Epithelial cell of esophagus (primary cell): Measurements from ENCODE around the gene NCKAP5L.
A peak's percentile ranks its signal among the peaks of the same experiment; 100 is the strongest.

Experiments
- DNase-seq: peaks from one replicate; pipeline ENCODE4 v3.0.0; 2010; ENCODE audit warnings: low read depth
- H3K4me3 ChIP-seq: 2 replicates; pipeline ENCODE4 v1.5.1; 2011; ENCODE audit warnings: mild to moderate bottlenecking, low read length, control low read depth
- TF ChIP-seq, protein P1 (sequence below): IDR thresholded peaks from 2 replicates; pipeline ENCODE4 v1.5.1; 2011; ENCODE audit warnings: low read depth, mild to moderate bottlenecking, low read length, control low read depth, inconsistent platforms; ENCODE audit not compliant: insufficient read depth; ENCODE audit errors: missing control alignments

NCKAP5L gene

DNA sequence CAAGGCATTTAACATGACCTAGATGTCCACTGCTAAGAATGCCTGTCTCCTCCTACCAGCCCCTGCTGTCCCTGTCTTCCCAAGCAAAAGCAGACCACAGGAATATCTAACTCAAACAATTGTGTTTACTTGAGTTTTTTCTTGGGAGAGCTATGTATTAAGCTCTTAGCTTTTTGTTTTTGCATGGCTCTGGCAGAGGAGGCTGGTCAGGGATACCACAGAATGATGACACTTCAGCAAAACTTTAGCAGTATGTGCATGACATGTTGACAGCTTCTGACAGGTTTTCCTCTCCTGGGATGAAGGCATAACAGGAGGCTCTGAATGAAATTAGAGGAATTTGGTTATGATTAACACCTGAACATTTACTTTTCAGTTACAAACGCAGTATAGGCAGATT, 79.9 kb downstream of the NCKAP5L start:
- TF ChIP-seq, protein P1, sequence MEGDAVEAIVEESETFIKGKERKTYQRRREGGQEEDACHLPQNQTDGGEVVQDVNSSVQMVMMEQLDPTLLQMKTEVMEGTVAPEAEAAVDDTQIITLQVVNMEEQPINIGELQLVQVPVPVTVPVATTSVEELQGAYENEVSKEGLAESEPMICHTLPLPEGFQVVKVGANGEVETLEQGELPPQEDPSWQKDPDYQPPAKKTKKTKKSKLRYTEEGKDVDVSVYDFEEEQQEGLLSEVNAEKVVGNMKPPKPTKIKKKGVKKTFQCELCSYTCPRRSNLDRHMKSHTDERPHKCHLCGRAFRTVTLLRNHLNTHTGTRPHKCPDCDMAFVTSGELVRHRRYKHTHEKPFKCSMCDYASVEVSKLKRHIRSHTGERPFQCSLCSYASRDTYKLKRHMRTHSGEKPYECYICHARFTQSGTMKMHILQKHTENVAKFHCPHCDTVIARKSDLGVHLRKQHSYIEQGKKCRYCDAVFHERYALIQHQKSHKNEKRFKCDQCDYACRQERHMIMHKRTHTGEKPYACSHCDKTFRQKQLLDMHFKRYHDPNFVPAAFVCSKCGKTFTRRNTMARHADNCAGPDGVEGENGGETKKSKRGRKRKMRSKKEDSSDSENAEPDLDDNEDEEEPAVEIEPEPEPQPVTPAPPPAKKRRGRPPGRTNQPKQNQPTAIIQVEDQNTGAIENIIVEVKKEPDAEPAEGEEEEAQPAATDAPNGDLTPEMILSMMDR: no peak
- H3K4me3 ChIP-seq: no peak overlapping the region
- DNase-seq: peak; percentile 20

DNA sequence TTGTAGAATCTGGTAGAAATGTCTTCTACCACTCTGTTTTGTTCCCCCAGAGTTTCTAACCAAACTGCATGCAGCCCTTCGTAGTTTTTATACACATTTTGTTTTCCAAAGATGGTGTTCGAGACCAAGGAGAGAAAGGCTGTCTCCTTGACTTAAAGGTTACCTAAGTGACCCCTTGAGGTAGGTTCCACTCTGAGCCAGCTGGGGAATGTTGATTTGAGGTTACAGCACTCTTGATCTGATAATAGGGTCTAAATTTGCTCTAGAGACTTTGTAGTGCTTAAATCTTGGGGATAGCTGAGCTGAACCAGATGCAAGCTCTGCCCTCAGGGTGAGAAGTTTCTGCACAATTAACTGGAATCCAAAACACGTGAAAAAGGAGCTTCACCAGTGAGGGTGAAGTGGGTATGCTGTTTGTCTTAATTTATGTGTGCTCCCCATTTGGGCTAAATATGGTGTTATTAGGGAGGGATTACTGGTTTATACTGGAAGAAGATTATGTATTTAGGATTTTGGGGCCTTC, 83.8 kb downstream of the NCKAP5L start:
- no peak for DNase-seq
- H3K4me3 ChIP-seq: no peak overlapping the region
- TF ChIP-seq, protein P1: no peak

DNA sequence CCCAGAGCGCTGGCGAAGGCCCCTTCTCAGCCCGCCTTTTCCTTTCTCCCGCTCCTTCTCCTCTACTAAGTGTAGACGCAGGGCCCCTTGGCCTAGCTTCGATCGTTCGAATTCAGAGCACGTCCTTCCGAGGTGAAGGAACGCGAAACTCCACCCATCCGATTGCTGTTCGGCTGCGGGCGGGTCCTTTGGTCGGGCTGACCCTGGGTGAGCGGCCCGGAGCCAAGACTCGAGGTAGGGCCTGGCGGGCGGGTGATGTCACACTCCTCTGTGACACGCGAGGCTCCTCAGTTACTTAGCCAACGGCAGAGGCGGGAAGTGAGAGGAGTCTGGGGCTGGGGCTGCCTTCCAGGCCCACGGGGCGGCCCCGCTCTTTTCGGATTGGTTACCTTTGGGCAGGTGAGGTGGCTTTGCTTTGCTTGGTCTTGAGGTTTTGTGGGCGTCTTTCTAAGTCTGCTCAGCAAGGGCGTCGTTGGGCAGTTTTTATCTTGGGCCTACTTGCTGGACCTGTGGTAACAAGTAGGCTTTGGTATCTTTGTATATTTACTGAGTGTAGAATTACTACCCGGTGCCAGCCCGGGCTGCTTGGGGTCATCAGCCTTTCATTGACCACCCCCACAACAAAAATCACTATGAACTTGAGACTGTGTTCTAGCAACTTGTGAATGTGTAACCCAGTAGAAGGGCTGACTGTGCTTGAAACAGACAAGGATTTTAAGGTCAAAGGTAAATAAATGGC, 86.2 kb downstream of the NCKAP5L start:
- TF ChIP-seq, protein P1: no peak
- peak; percentile 93 for DNase-seq
- H3K4me3 ChIP-seq: peak overlapping the region; percentile 84
